SK-N-SH (cell line): ENCODE results near the gene PUSL1.

ENCODE experiments used
- CTCF ChIP-seq: fragments of 200-600 bp; sonication (generic); IDR thresholded peaks from 2 replicates; pipeline ENCODE4 v1.6.1; 2017; ENCODE audit warnings: antibody characterized with exemption, mild to moderate bottlenecking, moderate library complexity
- GATA2 ChIP-seq: sonication (generic); formaldehyde crosslinking; IDR thresholded peaks from 2 replicates; pipeline ENCODE4 v1.5.0; 2020; ENCODE audit warnings: mild to moderate bottlenecking, missing genetic modification reagents
- REST ChIP-seq: IDR thresholded peaks from 2 replicates; pipeline ENCODE4 v1.6.1; 2012; ENCODE audit warnings: mild to moderate bottlenecking, low read depth, low read length, moderate library complexity
- SIN3A ChIP-seq: IDR thresholded peaks from 2 replicates; pipeline ENCODE4 v1.6.1; 2012; ENCODE audit warnings: low read depth, mild to moderate bottlenecking, low read length, moderate library complexity, borderline replicate concordance
- TEAD4 ChIP-seq: IDR thresholded peaks from 2 replicates; pipeline ENCODE4 v1.4.0; 2012; ENCODE audit warnings: mild to moderate bottlenecking, borderline replicate concordance; ENCODE audit not compliant: insufficient read depth

- TF ChIP-seq GATA2 (CRISPR knock-in tag) (no peak), REST (no peak), CTCF (no peak; the same call in 1 of the 2 replicates), TEAD4 (no peak), SIN3A (no peak)
Measured at GRCh38 chr1:1299686-1300351, 8.6 kb upstream of the PUSL1 start.
